DND-41 (cell line): ENCODE measurements around the gene ZNF101.

ENCODE experiments used
- ATAC-seq: fragments of 200-7000 bp; cut with Tn5 transposase; 3 replicates; pipeline ENCODE4 v1.9.1; 2021; ENCODE audit warnings: low read depth; ENCODE audit not compliant: insufficient read depth
- DNase-seq: peaks from one replicate; pipeline ENCODE4 v3.0.0-alpha.2; 2020
- H2AFZ ChIP-seq: 2 replicates; pipeline ENCODE4 v1.6.0; 2012; ENCODE audit warnings: low read depth, low read length
- H3K27ac ChIP-seq: 2 replicates; pipeline ENCODE4 v1.5.1; 2012; ENCODE audit warnings: low read length, inconsistent platforms
- H3K27me3 ChIP-seq: fragments of 200-600 bp; sonication (generic); 2 replicates; pipeline ENCODE4 v1.6.0; 2012; ENCODE audit warnings: low read length, mild to moderate bottlenecking, inconsistent platforms; ENCODE audit not compliant: insufficient read depth, poor library complexity
- H3K36me3 ChIP-seq: 2 replicates; pipeline ENCODE4 v1.5.1; 2012; ENCODE audit warnings: low read length, inconsistent platforms; ENCODE audit not compliant: insufficient read depth
- H3K4me1 ChIP-seq: 2 replicates; pipeline ENCODE4 v1.5.1; 2012; ENCODE audit warnings: mild to moderate bottlenecking, low read length; ENCODE audit not compliant: insufficient read depth
- H3K4me2 ChIP-seq: 2 replicates; pipeline ENCODE4 v1.6.0; 2012; ENCODE audit warnings: mild to moderate bottlenecking, moderate library complexity, low read length, inconsistent platforms; ENCODE audit not compliant: insufficient read depth
- H3K4me3 ChIP-seq, 2 experiments: fragments of 200-600 bp in 1 of 2; shearing (Covaris generic) in 1 of 2; 2 replicates each; pipeline ENCODE4 v1.5.1; 2012 to 2016; ENCODE audit warnings: inconsistent platforms in 2 of 2, low read length in 2 of 2, mild to moderate bottlenecking in 2 of 2, low read depth in 1 of 2, moderate library complexity in 1 of 2
- H3K79me2 ChIP-seq: 2 replicates; pipeline ENCODE4 v1.6.0; 2012; ENCODE audit warnings: low read length, inconsistent platforms; ENCODE audit not compliant: insufficient read depth
- H3K9ac ChIP-seq: 2 replicates; pipeline ENCODE4 v1.6.0; 2012; ENCODE audit warnings: low read depth, mild to moderate bottlenecking, inconsistent platforms, low read length, moderate library complexity
- H3K9me3 ChIP-seq: 2 replicates; pipeline ENCODE4 v1.5.1; 2012; ENCODE audit warnings: low read length, moderate library complexity, mild to moderate bottlenecking, inconsistent platforms; ENCODE audit not compliant: insufficient read depth, severe bottlenecking
- H4K20me1 ChIP-seq: 2 replicates; pipeline ENCODE4 v1.6.0; 2012; ENCODE audit warnings: low read length; ENCODE audit not compliant: insufficient read depth
- CTCF ChIP-seq: IDR thresholded peaks from 2 replicates; pipeline ENCODE4 v1.5.1; 2012; ENCODE audit warnings: borderline replicate concordance, low read length, moderate library complexity, mild to moderate bottlenecking; ENCODE audit not compliant: poor library complexity, severe bottlenecking; ENCODE audit errors: extremely low read depth
- EZH2 ChIP-seq: IDR thresholded peaks from 3 replicates; pipeline ENCODE4 v1.6.1; 2012; ENCODE audit warnings: borderline replicate concordance, low read depth, mild to moderate bottlenecking, moderate library complexity, low read length, inconsistent platforms; ENCODE audit not compliant: severe bottlenecking

Gene ZNF101

DNA sequence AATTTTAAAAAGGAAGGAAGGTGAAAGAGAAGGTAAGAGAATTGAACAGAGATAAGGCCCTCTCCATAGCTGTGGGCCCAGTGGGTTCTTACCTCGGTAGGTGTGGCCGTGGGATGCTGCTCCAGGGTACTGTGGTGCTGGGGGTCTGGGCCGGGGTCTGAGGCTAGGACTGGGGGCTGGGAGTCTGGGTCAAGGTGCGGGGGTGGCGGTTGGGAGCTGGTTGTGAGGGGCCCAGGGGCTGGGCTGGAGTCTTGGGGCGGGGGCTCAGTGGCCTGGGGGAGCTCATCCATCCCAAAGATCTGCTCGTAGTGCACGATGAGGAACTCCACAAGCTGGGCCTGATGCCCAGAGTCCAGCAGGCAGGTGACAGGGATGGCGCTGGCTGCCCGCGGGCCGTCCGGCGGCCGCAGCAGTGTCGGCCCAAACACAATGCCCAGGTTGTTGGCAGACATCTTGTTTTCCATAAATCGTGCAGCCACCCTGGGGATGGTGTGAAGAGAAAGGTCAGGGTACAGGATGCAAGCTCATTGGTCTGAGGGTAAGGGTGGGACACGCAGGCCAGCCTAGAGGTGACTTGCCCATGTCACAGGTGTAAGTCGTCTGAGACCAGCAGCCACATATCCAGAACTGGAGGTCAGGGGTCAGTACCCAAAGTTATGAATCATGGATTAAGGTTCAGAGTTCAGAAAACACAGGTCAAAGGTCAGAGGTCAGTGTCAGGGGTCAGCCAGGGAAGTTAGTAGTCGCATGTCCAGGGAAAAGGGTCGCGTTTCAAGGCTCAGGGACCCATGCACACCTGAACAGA, 34.7 kb upstream of the ZNF101 start:
- TF ChIP-seq CTCF (no peak), EZH2 (no peak)
- no peak for ATAC-seq
- DNase-seq, result no peak

GRCh38 chr19:19634516-19635312, 33.9 kb upstream of the ZNF101 start:
- Histone ChIP-seq H3K27ac (no peak overlapping the region), H3K4me1 (no peaks in the 10 kb centered on the region), H4K20me1 (peaks cover 4% of the 10 kb centered on the region), H3K4me2 (no peak overlapping the region), H3K36me3 (peaks cover 73% of the 10 kb centered on the region), H3K4me3 (no peak overlapping the region), H2AFZ (no peak overlapping the region), H3K27me3 (no peaks in the 10 kb centered on the region), H3K79me2 (no peaks in the 10 kb centered on the region), H3K9me3 (no peaks in the 10 kb centered on the region), H3K9ac (no peak overlapping the region)
- TF ChIP-seq CTCF (no peak), EZH2 (no peak)
- ATAC-seq (no peak), DNase-seq (no peak)

More for the DNA sequence above, 34.7 kb upstream of the ZNF101 start:
- Histone ChIP-seq H3K4me3 (no peak overlapping the region), H3K27ac (no peak overlapping the region), H3K9ac (no peak overlapping the region), H3K4me1 (no peaks in the 10 kb centered on the region), H3K27me3 (no peaks in the 10 kb centered on the region), H3K79me2 (no peaks in the 10 kb centered on the region), H2AFZ (no peak overlapping the region), H4K20me1 (peaks cover 4% of the 10 kb centered on the region), H3K9me3 (no peaks in the 10 kb centered on the region), H3K4me2 (no peak overlapping the region), H3K36me3 (peaks cover 73% of the 10 kb centered on the region)

GRCh38 chr19:19635313-19635702, 33.3 kb upstream of the ZNF101 start:
- Histone ChIP-seq H3K4me2 (no peak overlapping the region), H3K4me1 (no peaks in the 10 kb centered on the region), H3K79me2 (no peaks in the 10 kb centered on the region), H3K4me3 (no peak overlapping the region), H4K20me1 (peaks cover 1% of the 10 kb centered on the region; the same call in 1 of the 2 replicates), H3K9me3 (no peaks in the 10 kb centered on the region), H3K9ac (no peak overlapping the region), H3K27me3 (no peaks in the 10 kb centered on the region), H3K27ac (no peak overlapping the region), H2AFZ (no peak overlapping the region), H3K36me3 (peaks cover 71% of the 10 kb centered on the region)
- ATAC-seq (no peak), DNase-seq (no peak)
- TF ChIP-seq EZH2 (no peak), CTCF (no peak)
